Activated CD4-positive, alpha-beta T cell treated with anti-CD3 and anti-CD28 coated beads, Interleukin-2, Interleukin-4, amounts not matched to agents 100 ng/mL and 50 ng/mL, durations not matched to agents 16 hours and 8 hours (primary cell): ENCODE data around the gene RGCC.
"Not testable (repeated sequence)": the region's sequence is repeated elsewhere in the genome, so short reads cannot be mapped to it uniquely, and the experiment has no call there.

ENCODE experiments used
- DNase-seq: peaks from one replicate; pipeline ENCODE4 v3.0.0-alpha.2; 2020; ENCODE audit warnings: low spot score

RGCC gene, protein sequence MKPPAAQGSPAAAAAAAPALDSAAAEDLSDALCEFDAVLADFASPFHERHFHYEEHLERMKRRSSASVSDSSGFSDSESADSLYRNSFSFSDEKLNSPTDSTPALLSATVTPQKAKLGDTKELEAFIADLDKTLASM

GRCh38 chr13:41456768-41457588 lies at the start of gene RGCC:
Gene RGCC (plus strand): TSS chr13:41457550. CDS start chr13:41457708, 158 bp downstream.
- DNase-seq: peak; percentile 75

DNA sequence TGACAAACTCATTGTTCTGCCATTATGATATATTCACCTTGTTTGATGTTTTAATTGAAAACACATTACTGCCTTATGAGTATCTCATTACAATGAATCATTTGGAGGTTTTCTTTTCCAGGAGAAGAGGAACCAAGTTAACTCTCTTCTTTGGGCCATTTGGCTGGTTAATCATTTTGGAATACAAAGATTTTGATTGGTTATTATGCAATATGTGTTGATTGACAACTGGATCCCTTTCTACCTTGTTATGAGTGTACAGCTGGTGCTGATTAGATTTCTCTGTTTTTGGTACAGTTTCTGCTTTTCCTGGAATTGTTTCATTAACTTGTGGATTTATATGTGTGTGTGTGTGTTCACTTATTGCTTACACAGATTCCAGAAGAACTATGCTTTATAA lies 49.2 kb upstream of the RGCC start:
- DNase-seq: no peak

GRCh38 chr13:41408746-41409145 lies 48.6 kb upstream of the RGCC start:
- no peak for DNase-seq

DNA sequence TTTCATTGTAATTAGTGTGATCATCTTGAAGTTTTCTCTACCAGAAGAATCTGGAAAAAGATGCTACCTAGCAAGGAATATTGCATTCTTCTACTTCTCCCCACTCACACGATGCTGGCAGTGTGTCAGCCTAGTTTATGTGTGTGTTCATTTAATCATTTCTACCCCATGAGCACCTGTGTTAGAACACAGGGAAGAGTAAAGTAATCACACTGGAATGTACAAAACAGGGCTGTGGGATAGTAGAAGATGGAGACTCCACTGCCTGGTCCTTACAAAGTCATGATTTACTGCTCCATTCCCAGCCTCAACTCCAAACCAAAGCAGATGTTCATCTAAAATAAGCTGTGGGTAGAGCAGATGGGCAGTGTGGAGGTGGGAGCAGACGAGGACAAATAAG lies 47.7 kb upstream of the RGCC start:
- DNase-seq: no peak

GRCh38 chr13:41411060-41411459 lies 46.3 kb upstream of the RGCC start:
- DNase-seq: no peak

- DNase-seq: no peak
Measured at GRCh38 chr13:41411522-41411921, 45.8 kb upstream of the RGCC start.

DNA sequence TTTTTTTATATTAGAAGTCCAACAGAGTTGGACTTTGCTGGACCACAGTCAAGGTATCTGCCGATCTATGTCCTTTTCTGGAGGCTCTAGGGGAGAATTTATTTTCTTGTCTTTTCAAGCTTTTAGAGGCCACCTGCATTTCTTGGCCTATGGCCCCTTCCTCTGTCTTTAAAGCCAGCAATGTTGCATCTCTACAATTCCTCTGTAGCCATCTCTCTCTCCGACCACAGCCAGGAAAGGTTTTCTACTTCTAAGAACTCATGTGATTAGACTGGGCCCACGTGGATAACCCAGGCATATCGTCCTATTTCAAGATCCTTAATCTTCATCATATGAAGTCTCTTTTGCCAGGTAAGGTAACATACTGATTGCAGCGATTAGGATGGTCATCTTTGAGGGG lies 43.5 kb upstream of the RGCC start:
- DNase-seq: no peak

GRCh38 chr13:41416276-41416675 lies 41.1 kb upstream of the RGCC start:
- DNase-seq: no peak

GRCh38 chr13:41418027-41418426 lies 39.3 kb upstream of the RGCC start:
- no peak for DNase-seq

DNA sequence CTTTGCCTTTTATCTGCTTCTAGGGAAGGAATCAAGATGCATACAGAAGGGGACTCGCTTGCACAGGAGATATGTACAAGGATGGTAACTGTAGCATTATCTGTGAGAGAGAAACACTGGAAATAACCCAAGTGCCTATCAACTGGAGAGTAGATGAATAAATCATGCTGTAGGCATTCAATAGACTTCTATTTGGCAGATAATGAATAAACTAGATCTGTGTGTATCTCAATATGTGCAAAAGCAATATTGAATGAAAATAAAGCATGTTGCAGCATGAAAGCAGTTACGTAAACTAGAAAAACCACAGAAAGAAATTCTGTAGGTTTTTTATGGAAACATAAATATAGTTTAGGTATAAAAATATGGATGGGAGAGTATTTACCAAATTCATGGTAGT lies 38.6 kb upstream of the RGCC start:
- DNase-seq: no peak

DNA sequence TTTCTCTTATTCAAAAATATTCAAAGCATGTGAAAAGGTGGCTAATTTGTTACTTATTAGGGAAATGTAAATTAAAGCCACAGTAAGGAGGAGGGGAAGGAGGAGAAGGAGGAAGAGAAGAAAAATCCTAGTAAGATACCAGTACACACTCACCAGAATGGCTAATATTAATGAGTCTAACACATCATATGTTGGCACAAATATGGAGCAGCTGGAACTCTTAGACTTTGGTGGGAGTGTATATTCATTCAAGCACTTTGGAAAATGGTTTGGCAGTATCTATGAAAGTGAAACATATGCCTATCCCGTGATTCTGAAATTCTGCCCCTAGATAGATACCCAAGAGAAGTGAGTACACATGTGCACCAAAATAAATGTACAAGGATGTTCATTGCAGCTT lies 38.1 kb upstream of the RGCC start:
- DNase-seq: no peak

- no peak for DNase-seq
Measured at GRCh38 chr13:41420146-41420545, 37.2 kb upstream of the RGCC start.

GRCh38 chr13:41421330-41421729 lies 36.0 kb upstream of the RGCC start:
- DNase-seq: not testable (repeated sequence)

DNA sequence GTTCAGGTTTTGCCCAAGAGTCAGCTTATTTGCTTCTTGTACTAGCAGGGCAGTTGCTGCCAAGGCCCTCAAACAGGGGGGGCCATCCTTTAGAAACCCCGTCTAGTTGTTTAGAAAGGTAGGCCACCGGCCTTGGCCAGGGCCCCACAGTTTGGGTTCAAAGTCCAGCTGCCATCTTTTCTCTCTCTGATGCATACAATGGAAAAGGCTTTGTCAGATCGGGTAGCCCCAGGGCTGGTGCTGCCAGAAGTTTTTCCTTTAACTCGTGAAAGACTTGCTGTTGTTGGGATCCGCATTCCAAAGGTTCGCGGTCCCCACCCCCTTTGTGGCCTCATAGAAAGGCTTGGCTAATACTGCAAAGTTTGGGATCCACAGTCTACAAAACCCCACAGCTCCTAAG lies 35.4 kb upstream of the RGCC start:
- DNase-seq: not testable (repeated sequence)

- not testable (repeated sequence) for DNase-seq
Measured at GRCh38 chr13:41423259-41423658, 34.1 kb upstream of the RGCC start.

DNA sequence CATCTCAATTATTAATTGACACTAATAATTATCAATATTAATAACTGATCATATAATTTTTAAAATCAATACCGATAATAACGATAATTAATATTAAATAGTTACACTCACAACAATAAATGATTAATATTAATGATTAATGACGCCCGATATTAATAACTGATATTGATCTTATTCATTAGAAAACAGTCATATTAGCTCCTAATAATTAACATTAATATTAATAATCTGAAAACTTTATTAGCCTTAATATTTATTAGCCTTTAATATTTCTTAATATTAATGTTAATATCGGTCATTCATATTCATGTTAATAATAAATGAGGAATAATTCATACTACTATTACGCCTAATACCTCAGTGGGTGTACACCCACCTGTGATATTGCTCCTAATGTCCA lies 32.7 kb upstream of the RGCC start:
- not testable (repeated sequence) for DNase-seq

DNA sequence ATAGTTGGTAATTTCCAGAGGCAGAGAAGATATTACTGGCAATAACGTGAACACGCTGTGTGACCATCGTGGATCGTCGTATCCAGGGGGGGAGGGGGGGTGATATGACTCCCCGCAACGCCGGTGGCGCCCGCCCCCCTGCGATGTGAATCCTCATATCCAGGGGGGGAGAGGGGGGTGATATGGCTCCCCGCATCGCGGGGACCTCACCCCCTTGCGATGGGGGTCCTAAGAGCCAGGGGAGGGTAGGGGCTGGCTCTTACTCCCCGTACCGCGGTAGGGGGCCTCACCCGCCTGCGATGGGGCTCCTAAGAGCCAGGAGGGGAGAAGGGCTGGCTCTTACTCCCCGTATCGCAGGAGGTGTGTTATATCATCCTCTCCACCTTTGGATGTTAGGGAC lies 31.3 kb upstream of the RGCC start:
- no peak for DNase-seq

DNA sequence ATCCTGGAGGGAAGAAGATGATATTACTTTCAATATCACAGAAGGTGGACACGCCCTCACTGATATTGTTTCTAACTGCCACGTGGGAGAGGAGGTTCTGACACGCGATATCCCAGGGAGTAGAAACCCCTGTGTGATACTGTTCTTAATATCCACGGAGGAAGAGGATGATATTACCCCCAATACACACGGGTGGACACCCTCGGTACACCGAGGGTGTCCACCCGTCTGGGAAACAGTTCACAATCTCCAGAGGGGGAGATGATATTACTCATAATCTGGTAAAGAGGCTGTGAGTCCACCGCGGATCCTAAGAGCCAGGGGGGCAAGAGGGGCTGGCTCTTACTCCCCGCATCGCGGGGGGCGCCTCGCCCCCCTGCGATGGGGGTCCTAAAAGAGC lies 29.7 kb upstream of the RGCC start:
- DNase-seq: no peak

DNA sequence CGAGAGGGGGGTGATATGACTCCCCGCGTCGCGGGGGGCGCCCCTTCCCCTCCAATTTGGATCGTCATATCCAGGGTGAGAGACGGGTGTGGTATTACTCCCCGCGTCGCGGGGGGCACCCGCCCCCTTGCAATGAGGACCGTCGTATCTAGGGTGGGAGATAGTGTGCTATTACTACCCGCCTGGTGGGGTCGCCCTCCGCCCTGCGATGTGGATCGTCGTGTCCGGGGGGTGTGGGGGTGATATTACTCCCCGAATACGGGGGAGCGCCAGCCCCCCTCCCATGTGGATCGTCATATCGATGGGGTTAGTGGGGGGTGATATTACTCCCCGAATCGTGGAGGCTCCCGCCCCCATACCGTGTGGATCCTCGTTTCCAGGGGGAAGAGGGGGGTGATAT lies 29.2 kb upstream of the RGCC start:
- DNase-seq: no peak

DNA sequence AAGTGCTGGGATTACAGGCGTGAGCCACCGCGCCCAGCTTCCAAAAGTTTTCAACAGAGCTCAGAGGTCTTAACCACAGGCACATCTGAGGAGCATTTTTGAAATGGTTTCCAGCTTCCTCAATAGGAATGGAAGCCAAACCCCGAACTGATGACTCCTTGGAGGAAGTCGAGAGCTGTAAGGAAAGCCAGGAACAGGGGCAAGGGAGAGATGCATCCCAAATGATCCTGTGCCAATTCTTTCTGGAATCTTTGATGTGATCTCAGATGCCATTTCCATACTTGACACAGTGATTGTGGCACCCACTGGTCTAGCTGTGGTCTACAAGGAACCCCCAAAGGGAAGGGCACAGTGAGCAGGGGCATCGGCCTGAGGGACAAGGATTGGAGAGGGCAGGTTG lies 23.3 kb upstream of the RGCC start:
- not testable (repeated sequence) for DNase-seq

- DNase-seq: no peak
Measured at GRCh38 chr13:41434831-41435520, 22.4 kb upstream of the RGCC start.

GRCh38 chr13:41443969-41444368 lies 13.4 kb upstream of the RGCC start:
- DNase-seq: no peak

- no peak for DNase-seq
Measured at GRCh38 chr13:41452462-41452861, 4.9 kb upstream of the RGCC start.
